Sigmoid colon (tissue), 7 donors: Measurements from ENCODE around the gene SHPK. TPM values are rescaled to one million over a fixed set of nuclear protein-coding genes. Genes with fewer than 3 reads are reported as not detected.
A peak's percentile ranks its signal among the peaks of the same experiment; 100 is the strongest.

ENCODE experiments used
- DNase-seq: peaks from one replicate; pipeline ENCODE4 v3.0.0-alpha.2; 2019
- H3K27ac ChIP-seq, 4 donors: fragments of 200-600 bp; sonication (generic); one replicate each; pipeline ENCODE4 v1.5.1; 2016 to 2019; ENCODE audit warnings: mild to moderate bottlenecking in 1 of 4
- H3K27me3 ChIP-seq, 3 donors: fragments of 200-600 bp; sonication (generic); one replicate each; pipeline ENCODE4 v1.5.1; 2019; ENCODE audit warnings: mild to moderate bottlenecking in 1 of 3
- H3K36me3 ChIP-seq, 4 donors: fragments of 200-600 bp; sonication (generic); one replicate each; pipeline ENCODE4 v1.5.1; 2016 to 2019
- H3K4me1 ChIP-seq, 4 donors: fragments of 200-600 bp; sonication (generic); one replicate each; pipeline ENCODE4 v1.5.1; 2017 to 2019
- H3K4me3 ChIP-seq, 4 donors: fragments of 200-600 bp; sonication (generic); one replicate each; pipeline ENCODE4 v1.5.1; 2017 to 2019; ENCODE audit warnings: mild to moderate bottlenecking in 2 of 4, moderate library complexity in 1 of 4
- H3K9me3 ChIP-seq, 4 donors: fragments of 200-600 bp in 3 of 4; sonication (generic) in 3 of 4; one replicate each; pipeline versions ENCODE4 v1.5.1 to v1.6.1; 2013 to 2019
- EP300 ChIP-seq, 4 donors: sonication (generic); formaldehyde crosslinking; IDR thresholded peaks; one replicate each; pipeline ENCODE4 v1.6.1; 2017; ENCODE audit warnings: antibody characterized with exemption in 4 of 4
- POLR2A ChIP-seq, 2 donors: fragments of 450-650 bp; IDR thresholded peaks; one replicate each; pipeline ENCODE4 v1.6.1; 2016; ENCODE audit warnings: antibody characterized with exemption in 2 of 2, mild to moderate bottlenecking in 2 of 2, moderate library complexity in 2 of 2
- POLR2AphosphoS5 ChIP-seq, 4 donors: sonication (generic); formaldehyde crosslinking; IDR thresholded peaks; one replicate each; pipeline ENCODE4 v1.6.1; 2017; ENCODE audit warnings: antibody characterized with exemption in 4 of 4
- WGBS, 2 donors: extraction: QIAGEN DNeasy Blood & Tissue Kit; methylation state at CpG; one replicate each; pipeline ENCODE4 v1.1.7; 2013; 5-methylcytosine and 5-hydroxymethylcytosine counted together
- intact Hi-C: fragments of 100-400 bp; cut with DNase I; formaldehyde crosslinking; loops from one replicate; pipeline ENCODE4 v1.15.1; 2023
- polyA plus RNA-seq, 3 donors: library from polyadenylated mRNA; stranded (reverse); fragments of 200-250 nt; gene quantifications; one replicate each; pipeline ENCODE4 v1.2.3, GENCODE V29; 2013
- total RNA-seq, 4 donors: library from RNA; depleted of rRNA; stranded (reverse); fragments of >200 nt; gene quantifications; one replicate each; pipeline ENCODE4 v1.1.0, GENCODE V29; 2016
- TF ChIP-seq, protein P1 (sequence below), 4 experiments: fragments of 450-650 bp in 3 of 4; fragments of 200-600 bp in 1 of 4; IDR thresholded peaks; one replicate each; pipeline ENCODE4 v1.5.1; 2016 to 2019; ENCODE audit warnings: antibody characterized with exemption in 4 of 4, mild to moderate bottlenecking in 3 of 4, moderate library complexity in 2 of 4
- donor health status: healthy with polysubstance abuse.
- donor health status: Bipolar disorder and iron deficiency.
- donor health status: healthy.

Gene SHPK
- total and polyA plus RNA-seq, 7 donors, result 5.8 to 12.7 (median 7.8) TPM

DNA sequence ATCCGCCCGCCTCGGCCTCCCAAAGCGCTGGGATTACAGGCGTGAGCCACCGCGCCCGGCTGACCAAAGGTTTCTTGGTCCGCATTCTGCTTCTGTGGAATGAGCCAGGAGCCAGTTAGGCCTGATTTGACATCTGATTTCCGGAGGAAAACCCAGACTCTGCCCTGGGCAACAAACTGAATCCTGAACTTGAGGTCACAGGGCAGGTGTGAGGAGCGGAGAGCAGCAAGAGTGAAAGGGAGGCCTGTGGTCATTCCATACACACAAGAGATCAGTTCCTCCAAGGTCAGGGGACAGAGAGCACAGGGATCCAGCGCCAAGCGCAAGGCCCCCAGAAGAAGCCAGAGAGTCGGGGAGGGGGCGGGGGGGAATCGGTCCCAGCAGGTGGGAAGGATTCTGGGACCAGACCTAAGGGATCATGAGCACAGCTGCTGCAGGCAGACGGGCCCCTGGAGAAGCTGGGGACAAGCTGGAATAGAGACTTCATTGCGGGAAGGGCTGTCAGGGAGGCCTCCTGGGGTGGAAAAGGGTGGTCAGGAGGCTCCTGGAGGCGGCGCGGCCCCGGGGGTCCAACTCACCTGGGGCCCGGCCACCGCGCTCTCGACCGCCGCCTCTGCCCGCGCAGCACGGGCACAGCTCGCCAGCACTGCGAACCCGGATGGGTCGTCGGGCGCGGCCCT, 436 bp downstream of the SHPK start:
- no peaks in the 10 kb centered on the region for H3K9me3 ChIP-seq
- WGBS, 2 donors, result 5 to 17% methylated on average over 38 of the region's 38 CpGs
- peaks cover 0 to 32% (median 28%) of the 10 kb centered on the region in 4 donors for H3K4me1 ChIP-seq
- no peak for DNase-seq
- peak overlapping the region; percentile 89 to 100 (median 96) for H3K4me3 ChIP-seq
- peak overlapping the region; percentile 92 to 96 (median 95) for H3K27ac ChIP-seq
- intact Hi-C loops, result loop anchor here (1.0 to 5.0 kb wide), 3 partner anchors 33 to 588 kb away; partner anchors contain the start of genes EMC6, HASPIN and TAX1BP3
- no peaks in the 10 kb centered on the region for H3K27me3 ChIP-seq
- TF ChIP-seq POLR2A (IDR thresholded peaks at IDR 0.05) (no peak), POLR2AphosphoS5 (IDR thresholded peaks at IDR 0.05) (no peak), EP300 (IDR thresholded peaks at IDR 0.05) (no peak)
- TF ChIP-seq, protein P1, sequence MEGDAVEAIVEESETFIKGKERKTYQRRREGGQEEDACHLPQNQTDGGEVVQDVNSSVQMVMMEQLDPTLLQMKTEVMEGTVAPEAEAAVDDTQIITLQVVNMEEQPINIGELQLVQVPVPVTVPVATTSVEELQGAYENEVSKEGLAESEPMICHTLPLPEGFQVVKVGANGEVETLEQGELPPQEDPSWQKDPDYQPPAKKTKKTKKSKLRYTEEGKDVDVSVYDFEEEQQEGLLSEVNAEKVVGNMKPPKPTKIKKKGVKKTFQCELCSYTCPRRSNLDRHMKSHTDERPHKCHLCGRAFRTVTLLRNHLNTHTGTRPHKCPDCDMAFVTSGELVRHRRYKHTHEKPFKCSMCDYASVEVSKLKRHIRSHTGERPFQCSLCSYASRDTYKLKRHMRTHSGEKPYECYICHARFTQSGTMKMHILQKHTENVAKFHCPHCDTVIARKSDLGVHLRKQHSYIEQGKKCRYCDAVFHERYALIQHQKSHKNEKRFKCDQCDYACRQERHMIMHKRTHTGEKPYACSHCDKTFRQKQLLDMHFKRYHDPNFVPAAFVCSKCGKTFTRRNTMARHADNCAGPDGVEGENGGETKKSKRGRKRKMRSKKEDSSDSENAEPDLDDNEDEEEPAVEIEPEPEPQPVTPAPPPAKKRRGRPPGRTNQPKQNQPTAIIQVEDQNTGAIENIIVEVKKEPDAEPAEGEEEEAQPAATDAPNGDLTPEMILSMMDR (IDR thresholded peaks at IDR 0.05), result no peak
- H3K36me3 ChIP-seq, result peaks cover 0 to 10% (median under 1%) of the 10 kb centered on the region in 4 donors

DNA sequence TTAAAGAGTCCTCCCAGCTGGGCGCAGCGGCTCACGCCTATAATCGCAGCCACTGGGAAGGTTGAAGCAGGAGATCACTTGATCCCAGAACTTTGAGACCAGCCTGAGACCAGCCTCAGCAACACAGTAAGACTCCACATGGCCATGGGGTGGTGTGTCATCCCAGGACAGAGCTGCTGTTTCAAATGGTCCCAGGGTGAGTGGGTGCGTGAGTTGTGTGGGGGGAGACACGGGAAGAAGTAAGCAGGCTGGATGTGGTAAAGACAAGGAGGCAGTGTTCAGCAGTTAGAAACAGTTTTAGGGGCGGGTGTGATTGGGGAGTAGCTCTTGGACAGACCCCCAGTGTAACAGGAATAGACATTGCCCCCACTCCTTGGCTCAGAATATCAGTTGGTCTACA, 3.8 kb downstream of the SHPK start:
- TF ChIP-seq EP300 (IDR thresholded peaks at IDR 0.05) (no peak), POLR2A (IDR thresholded peaks at IDR 0.05) (no peak), POLR2AphosphoS5 (IDR thresholded peaks at IDR 0.05) (no peak)
- TF ChIP-seq, protein P1 (IDR thresholded peaks at IDR 0.05), result no peak
- Histone ChIP-seq H3K9me3 (no peaks in the 10 kb centered on the region), H3K4me3 (no peak overlapping the region), H3K36me3 (peaks cover 6 to 34% (median 11%) of the 10 kb centered on the region in 4 donors), H3K4me1 (peaks cover 0 to 24% (median 21%) of the 10 kb centered on the region in 4 donors), H3K27me3 (no peaks in the 10 kb centered on the region), H3K27ac (no peak overlapping the region)
- WGBS, 2 donors, result 96 to 97% methylated on average over 7 of the region's 7 CpGs
- intact Hi-C loops, result no loop called here
- no peak for DNase-seq

DNA sequence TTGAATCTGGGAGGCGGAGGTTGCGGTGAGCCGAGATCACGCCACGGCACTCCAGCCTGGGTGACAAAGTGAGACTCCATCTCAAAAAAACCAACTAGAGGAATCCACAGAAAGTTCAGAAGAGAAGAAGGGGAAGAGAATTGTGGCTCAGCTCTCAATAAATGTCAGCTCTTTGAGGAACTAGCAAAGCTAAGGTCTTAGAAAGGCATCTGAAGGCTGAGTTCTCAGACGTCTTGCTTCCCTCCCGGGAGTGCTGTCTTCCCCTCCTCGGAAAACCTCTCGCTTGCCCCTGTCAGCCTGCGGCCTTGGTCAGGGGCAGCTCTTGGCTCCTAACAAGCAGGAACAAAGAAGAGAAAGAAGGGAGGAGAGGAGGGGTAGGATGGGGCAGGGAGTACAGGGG, 5.3 kb downstream of the SHPK start:
- H3K27me3 ChIP-seq, result no peaks in the 10 kb centered on the region
- no peak overlapping the region for H3K27ac ChIP-seq
- H3K4me3 ChIP-seq, result no peak overlapping the region
- peaks cover 0 to 20% (median 16%) of the 10 kb centered on the region in 4 donors for H3K4me1 ChIP-seq
- WGBS, 2 donors, result 92 to 94% methylated on average over 10 of the region's 10 CpGs
- intact Hi-C loops, result no loop called here
- peaks cover 6 to 46% (median 14%) of the 10 kb centered on the region in 4 donors for H3K36me3 ChIP-seq
- H3K9me3 ChIP-seq, result no peaks in the 10 kb centered on the region
- DNase-seq, result no peak
- no peak for TF ChIP-seq EP300 (IDR thresholded peaks at IDR 0.05)
- TF ChIP-seq, protein P1 (IDR thresholded peaks at IDR 0.05), result no peak
- no peak for TF ChIP-seq POLR2A (IDR thresholded peaks at IDR 0.05)

DNA sequence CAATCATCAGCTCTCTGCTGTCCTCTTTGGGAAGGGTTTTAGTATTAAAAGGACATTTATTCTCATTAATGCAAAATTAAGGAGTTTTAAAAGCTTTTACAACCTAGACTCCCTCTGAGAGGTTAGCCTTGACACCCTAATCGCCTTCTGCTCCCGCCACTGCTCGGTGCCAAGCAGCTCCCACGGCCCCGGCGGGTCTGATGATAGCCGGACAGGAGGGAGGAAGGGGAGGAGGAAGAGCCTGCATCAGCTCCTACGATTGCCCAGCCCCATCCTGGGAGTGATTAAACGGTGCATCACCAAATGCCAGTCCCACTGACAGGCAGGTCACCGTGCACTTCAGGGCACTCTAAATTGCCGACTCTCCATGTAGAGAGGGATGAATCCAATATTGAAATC, 8.3 kb downstream of the SHPK start:
- no peaks in the 10 kb centered on the region for H3K4me1 ChIP-seq
- H3K27ac ChIP-seq, result no peak overlapping the region
- TF ChIP-seq, protein P1 (IDR thresholded peaks at IDR 0.05), result no peak
- TF ChIP-seq POLR2A (IDR thresholded peaks at IDR 0.05), result no peak
- no peak for TF ChIP-seq EP300 (IDR thresholded peaks at IDR 0.05)
- no peak for TF ChIP-seq POLR2AphosphoS5 (IDR thresholded peaks at IDR 0.05)
- no peaks in the 10 kb centered on the region for H3K9me3 ChIP-seq
- DNase-seq, result no peak
- 94% methylated on average over 11 of the region's 11 CpGs for WGBS, 2 donors
- intact Hi-C loops, result no loop called here
- peaks cover 11 to 75% (median 28%) of the 10 kb centered on the region in 4 donors for H3K36me3 ChIP-seq
- H3K4me3 ChIP-seq, result no peak overlapping the region
- no peaks in the 10 kb centered on the region for H3K27me3 ChIP-seq
